NB4 (cell line): ENCODE data around the gene CREB5.

Experiments used
- DNase-seq: peaks from one replicate; pipeline ENCODE4 v3.0.0; 2010; ENCODE audit warnings: low read depth
- H3K4me3 ChIP-seq: one replicate; pipeline ENCODE4 v1.5.1; 2011; ENCODE audit warnings: mild to moderate bottlenecking, low read depth, low read length, moderate library complexity
- MYC ChIP-seq: IDR thresholded peaks from 2 replicates; pipeline ENCODE4 v1.6.1; 2011; ENCODE audit warnings: low read depth, low read length
- POLR2A ChIP-seq: IDR thresholded peaks from 2 replicates; pipeline ENCODE4 v1.6.1; 2011; ENCODE audit warnings: mild to moderate bottlenecking; ENCODE audit not compliant: insufficient read length; ENCODE audit errors: extremely low read depth
- TF ChIP-seq, protein P1 (sequence below): IDR thresholded peaks from one replicate; pipeline ENCODE4 v1.5.1; 2012; ENCODE audit warnings: low read depth, low read length
- TF ChIP-seq, protein P2 (sequence below): IDR thresholded peaks from 2 replicates; pipeline ENCODE4 v1.6.1; 2011; ENCODE audit warnings: low read depth, low read length

CREB5 gene

DNA sequence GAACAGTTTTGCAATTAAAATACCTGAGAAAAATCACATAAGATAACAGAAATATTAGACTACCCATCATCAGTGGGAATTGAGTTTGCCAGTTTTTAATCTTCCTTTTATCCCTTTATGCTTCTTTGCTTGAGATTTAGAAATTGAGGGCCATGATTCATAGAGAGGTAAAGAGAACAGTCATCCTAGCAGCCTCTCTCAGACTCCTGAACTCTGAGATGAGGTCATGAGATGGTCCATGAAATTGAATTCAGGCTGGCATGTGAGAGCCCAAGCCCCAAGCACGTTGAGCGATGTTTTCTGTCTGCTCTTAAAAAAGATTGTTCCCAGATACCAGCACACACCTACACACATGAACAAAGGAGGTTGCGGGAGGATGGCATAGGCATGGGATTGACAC, 91.1 kb downstream of the CREB5 start:
- TF ChIP-seq, protein P1, sequence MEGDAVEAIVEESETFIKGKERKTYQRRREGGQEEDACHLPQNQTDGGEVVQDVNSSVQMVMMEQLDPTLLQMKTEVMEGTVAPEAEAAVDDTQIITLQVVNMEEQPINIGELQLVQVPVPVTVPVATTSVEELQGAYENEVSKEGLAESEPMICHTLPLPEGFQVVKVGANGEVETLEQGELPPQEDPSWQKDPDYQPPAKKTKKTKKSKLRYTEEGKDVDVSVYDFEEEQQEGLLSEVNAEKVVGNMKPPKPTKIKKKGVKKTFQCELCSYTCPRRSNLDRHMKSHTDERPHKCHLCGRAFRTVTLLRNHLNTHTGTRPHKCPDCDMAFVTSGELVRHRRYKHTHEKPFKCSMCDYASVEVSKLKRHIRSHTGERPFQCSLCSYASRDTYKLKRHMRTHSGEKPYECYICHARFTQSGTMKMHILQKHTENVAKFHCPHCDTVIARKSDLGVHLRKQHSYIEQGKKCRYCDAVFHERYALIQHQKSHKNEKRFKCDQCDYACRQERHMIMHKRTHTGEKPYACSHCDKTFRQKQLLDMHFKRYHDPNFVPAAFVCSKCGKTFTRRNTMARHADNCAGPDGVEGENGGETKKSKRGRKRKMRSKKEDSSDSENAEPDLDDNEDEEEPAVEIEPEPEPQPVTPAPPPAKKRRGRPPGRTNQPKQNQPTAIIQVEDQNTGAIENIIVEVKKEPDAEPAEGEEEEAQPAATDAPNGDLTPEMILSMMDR, result no peak
- no peak for TF ChIP-seq MYC
- TF ChIP-seq, protein P2, sequence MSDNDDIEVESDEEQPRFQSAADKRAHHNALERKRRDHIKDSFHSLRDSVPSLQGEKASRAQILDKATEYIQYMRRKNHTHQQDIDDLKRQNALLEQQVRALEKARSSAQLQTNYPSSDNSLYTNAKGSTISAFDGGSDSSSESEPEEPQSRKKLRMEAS, result no peak
- no peak for TF ChIP-seq POLR2A
- DNase-seq, result no peak
- no peak overlapping the region for H3K4me3 ChIP-seq

DNA sequence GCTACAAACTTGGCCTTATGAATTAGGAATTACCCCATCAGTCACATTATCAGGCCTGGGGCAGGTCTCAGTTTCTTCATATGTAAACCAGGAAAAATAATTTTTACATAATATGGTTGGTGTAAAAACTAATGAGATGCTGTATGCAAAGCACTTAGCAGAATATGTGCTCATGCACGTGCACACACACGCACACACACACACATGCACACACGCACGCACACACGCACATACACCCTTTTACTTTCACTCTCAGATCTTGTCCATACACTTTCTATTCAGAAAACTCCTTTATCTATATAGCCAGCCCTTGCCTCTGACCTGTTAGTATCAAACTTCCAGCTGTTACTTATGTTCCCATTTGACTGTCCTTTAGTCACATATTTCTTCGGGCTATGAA, 92.7 kb downstream of the CREB5 start:
- DNase-seq, result no peak
- H3K4me3 ChIP-seq, result no peak overlapping the region
- TF ChIP-seq, protein P1, result no peak
- TF ChIP-seq POLR2A (no peak), MYC (no peak)
- TF ChIP-seq, protein P2, result no peak

DNA sequence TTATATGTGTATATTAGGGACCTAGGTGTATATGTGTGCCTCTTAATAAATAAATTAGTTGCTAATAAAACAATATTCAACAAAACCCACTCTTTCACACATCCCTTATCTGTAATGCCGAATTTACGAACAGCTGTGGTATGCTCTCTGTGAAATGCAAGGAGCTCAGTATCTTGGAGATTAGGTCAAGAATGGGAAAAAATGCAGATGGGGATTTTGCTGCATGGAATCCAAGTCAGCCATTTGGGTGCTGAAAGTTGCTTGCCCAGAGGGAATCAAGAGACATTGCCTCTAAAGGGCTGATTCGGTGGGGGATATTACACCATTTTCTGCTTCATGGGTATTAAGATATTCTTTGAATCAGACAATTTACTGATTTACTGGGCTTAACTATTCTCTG, 93.5 kb downstream of the CREB5 start:
- DNase-seq, result no peak
- no peak overlapping the region for H3K4me3 ChIP-seq
- TF ChIP-seq, protein P2, result no peak
- TF ChIP-seq, protein P1, result no peak
- TF ChIP-seq MYC (no peak), POLR2A (no peak)

DNA sequence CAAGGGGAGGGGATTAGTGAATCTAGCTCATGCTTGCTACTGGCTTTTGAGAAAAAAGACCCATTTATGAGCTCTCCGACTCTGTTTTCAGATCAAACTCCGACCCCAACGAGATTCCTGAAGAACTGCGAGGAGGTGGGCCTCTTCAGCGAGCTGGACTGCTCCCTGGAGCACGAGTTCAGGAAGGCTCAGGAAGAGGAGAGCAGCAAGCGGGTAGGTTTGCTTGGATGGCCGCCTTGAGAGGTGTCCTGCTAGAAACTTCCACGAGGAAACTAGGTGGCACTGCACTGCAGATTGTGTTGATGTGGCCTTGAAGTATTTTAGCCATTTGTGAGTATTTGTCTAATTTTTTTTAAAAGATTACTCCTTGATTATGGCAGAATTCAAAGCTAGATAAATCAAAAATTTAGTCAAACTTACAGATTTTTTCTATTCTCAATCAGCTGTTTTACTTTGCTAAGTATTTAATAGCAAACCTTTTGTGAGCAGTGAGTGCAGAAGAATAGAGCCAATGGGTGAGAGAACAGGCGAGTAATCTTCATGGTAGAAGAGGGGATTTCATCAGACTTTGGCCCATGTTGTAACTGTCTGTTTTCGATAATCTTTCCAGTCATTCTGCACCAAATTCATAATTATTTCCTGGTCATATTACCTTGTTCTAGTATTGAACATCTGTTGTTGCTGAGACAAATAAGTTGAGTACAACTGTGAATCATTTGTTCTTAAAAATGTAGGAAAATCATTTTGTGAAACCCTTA, 95.4 kb downstream of the CREB5 start:
- DNase-seq, result no peak
- H3K4me3 ChIP-seq, result no peak overlapping the region
- TF ChIP-seq, protein P2, result no peak
- TF ChIP-seq, protein P1, result no peak
- TF ChIP-seq POLR2A, result no peak
- TF ChIP-seq MYC, result no peak

DNA sequence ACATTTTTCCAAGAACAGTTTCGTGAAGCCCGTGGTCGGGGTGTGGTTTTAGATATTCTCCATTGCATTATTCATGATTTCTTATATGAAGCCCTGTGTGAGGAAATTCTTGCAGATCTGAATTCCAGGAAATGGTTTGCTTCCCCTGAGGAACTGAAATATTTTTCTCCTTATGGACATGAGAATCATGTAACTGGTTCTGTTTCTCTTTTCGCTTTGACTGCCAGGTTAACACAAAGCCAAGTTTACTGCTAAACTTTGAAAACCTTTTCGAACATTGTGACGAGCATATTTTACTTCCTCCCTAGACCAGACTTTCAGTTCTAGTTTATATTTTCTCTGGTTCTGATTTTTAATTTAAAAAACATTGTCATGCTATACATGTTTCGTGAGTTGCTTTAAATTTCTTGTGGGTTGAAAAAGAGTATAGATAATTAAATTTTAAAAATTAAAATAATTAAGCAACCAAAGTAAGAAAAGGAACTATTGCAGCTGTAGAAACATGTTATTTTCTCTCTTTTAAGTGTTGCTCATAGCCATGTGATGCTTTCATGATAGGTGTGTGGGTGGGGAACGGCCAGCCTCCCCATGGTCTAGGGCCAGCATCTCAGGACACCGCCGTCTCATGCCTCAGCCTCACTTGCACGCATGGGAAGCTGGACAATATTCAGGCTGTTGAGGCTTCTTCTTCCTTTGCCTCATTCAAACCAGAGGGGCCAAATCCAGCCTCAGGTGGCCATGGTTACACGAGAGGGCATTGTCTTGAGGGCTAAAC, 97.1 kb downstream of the CREB5 start:
- TF ChIP-seq, protein P2, result no peak
- TF ChIP-seq, protein P1, result no peak
- TF ChIP-seq POLR2A, result no peak
- no peak for TF ChIP-seq MYC
- no peak for DNase-seq
- no peak overlapping the region for H3K4me3 ChIP-seq

DNA sequence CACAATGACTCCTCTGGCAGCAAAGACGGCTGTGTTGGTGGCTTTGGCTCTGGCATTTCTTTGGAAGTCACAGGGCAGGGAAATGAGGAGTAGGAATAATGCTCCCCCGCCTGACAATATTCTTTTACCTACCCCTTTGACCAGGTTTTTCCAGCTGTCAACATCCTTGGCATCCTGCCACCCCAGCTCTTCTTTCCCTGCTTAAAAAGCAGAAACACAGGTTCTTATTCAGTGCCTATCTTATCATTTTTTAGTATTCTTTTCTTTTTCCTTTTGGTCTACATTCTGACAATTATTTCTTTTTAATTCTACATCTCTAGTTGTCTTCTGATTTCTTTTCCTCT, 97.7 kb downstream of the CREB5 start:
- TF ChIP-seq POLR2A (no peak), MYC (no peak)
- TF ChIP-seq, protein P2, result no peak
- TF ChIP-seq, protein P1, result no peak
- H3K4me3 ChIP-seq, result no peak overlapping the region
- DNase-seq, result no peak
